HCT116 (cell line): Measurements from ENCODE around the gene A2ML1.

ENCODE experiments used
- ATF3 ChIP-seq: IDR thresholded peaks from 2 replicates; pipeline ENCODE4 v1.6.1; 2012
- CBX3 ChIP-seq: IDR thresholded peaks from 2 replicates; pipeline ENCODE4 v1.6.1; 2012; ENCODE audit warnings: low read depth
- CTCF ChIP-seq, 3 experiments: fragments of 200-600 bp in 1 of 3; sonication (generic) in 1 of 3; IDR thresholded peaks in 2 of 3; conservative IDR thresholded peaks in 1 of 3; 2 replicates each; pipeline ENCODE4 v1.5.1; 2012 to 2017; ENCODE audit warnings: low read depth in 2 of 3, low read length in 2 of 3, antibody characterized with exemption in 1 of 3, borderline replicate concordance in 1 of 3, control low read depth in 1 of 3, mild to moderate bottlenecking in 1 of 3, mixed read lengths in 1 of 3, mixed run types in 1 of 3, moderate library complexity in 1 of 3; ENCODE audit not compliant: insufficient read depth in 1 of 3
- EGR1 ChIP-seq: IDR thresholded peaks from 2 replicates; pipeline ENCODE4 v1.6.1; 2012; ENCODE audit warnings: low read depth
- EZH2 ChIP-seq: fragments of 200-600 bp; sonication (generic); IDR thresholded peaks from 2 replicates; pipeline ENCODE4 v1.6.1; 2017; ENCODE audit warnings: antibody characterized with exemption, mixed run types
- MAX ChIP-seq: IDR thresholded peaks from 2 replicates; pipeline ENCODE4 v1.6.1; 2012
- POLR2A ChIP-seq: IDR thresholded peaks from 2 replicates; pipeline ENCODE4 v1.7.0; 2011; ENCODE audit warnings: borderline replicate concordance; ENCODE audit not compliant: insufficient read depth, insufficient read length; ENCODE audit errors: extremely low read depth
- POLR2AphosphoS5 ChIP-seq: IDR thresholded peaks from 2 replicates; pipeline ENCODE4 v1.6.1; 2011; ENCODE audit warnings: mild to moderate bottlenecking, low read depth, low read length, moderate library complexity
- RAD21 ChIP-seq: IDR thresholded peaks from 2 replicates; pipeline ENCODE4 v1.6.1; 2012; ENCODE audit warnings: low read depth, mild to moderate bottlenecking
- REST ChIP-seq: IDR thresholded peaks from 2 replicates; pipeline ENCODE4 v1.6.1; 2012; ENCODE audit warnings: low read depth
- SP1 ChIP-seq: IDR thresholded peaks from 2 replicates; pipeline ENCODE4 v1.6.1; 2012; ENCODE audit warnings: low read depth
- ZBTB33 ChIP-seq: IDR thresholded peaks from 2 replicates; pipeline ENCODE4 v1.6.1; 2011; ENCODE audit warnings: mild to moderate bottlenecking, low read length, moderate library complexity; ENCODE audit not compliant: insufficient replicate concordance; ENCODE audit errors: extremely low read depth
- ZNF274 ChIP-seq: fragments of 200-500 bp; sonication (Bioruptor generic); IDR thresholded peaks from 2 replicates; pipeline ENCODE4 v1.6.1; 2014; ENCODE audit warnings: mild to moderate bottlenecking, low read depth, low read length, inconsistent platforms

- TF ChIP-seq SP1, result no peak
- TF ChIP-seq RAD21, result no peak
- TF ChIP-seq EZH2, result no peak
- TF ChIP-seq POLR2A, result no peak
- no peak for TF ChIP-seq EGR1
- TF ChIP-seq POLR2AphosphoS5, result no peak
- no peak for TF ChIP-seq REST
- no peak for TF ChIP-seq CTCF (IDR thresholded peaks at IDR 0.05 in 2 of 3, conservative IDR thresholded peaks at IDR 0.05 in 1 of 3; ENCODE audit: borderline replicate concordance in 1 of 3, insufficient read depth in 1 of 3, low read depth in 2 of 3, low read length in 2 of 3)
- TF ChIP-seq MAX, result no peak
- no peak for TF ChIP-seq ATF3
- TF ChIP-seq ZBTB33, result no peak
- no peak for TF ChIP-seq ZNF274
- TF ChIP-seq CBX3, result no peak
These were observed 72.0 kb downstream of the A2ML1 start for GRCh38 chr12:8894378-8894777.
